ENCODE data around the gene CRMP1.

GRCh38 chr4:5776510-5776909, 116.4 kb downstream of the CRMP1 start:
- TF ChIP-seq, protein P1, sequence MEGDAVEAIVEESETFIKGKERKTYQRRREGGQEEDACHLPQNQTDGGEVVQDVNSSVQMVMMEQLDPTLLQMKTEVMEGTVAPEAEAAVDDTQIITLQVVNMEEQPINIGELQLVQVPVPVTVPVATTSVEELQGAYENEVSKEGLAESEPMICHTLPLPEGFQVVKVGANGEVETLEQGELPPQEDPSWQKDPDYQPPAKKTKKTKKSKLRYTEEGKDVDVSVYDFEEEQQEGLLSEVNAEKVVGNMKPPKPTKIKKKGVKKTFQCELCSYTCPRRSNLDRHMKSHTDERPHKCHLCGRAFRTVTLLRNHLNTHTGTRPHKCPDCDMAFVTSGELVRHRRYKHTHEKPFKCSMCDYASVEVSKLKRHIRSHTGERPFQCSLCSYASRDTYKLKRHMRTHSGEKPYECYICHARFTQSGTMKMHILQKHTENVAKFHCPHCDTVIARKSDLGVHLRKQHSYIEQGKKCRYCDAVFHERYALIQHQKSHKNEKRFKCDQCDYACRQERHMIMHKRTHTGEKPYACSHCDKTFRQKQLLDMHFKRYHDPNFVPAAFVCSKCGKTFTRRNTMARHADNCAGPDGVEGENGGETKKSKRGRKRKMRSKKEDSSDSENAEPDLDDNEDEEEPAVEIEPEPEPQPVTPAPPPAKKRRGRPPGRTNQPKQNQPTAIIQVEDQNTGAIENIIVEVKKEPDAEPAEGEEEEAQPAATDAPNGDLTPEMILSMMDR (IDR thresholded peaks at IDR 0.05): no peak
- no peak for TF ChIP-seq EP300 (IDR thresholded peaks at IDR 0.05)

Data from upper lobe of left lung (tissue), 4 donors.